Measurements from ENCODE around the gene SPATS2. TPM values are rescaled to one million over a fixed set of nuclear protein-coding genes. Genes with fewer than 3 reads are reported as not detected.
"Not testable (repeated sequence)": the region's sequence is repeated elsewhere in the genome, so short reads cannot be mapped to it uniquely, and the experiment has no call there.

SPATS2 gene
- total RNA-seq, 2 donors from 2014 or later = 12.1 to 14.8 TPM

- DNase-seq (ENCODE audit: low spot score) = no peak
- intact Hi-C loops (cut with DNase I) = no loop called here
Observed at GRCh38 chr12:49483619-49484018, 116.4 kb downstream of the SPATS2 start.

GRCh38 chr12:49487605-49488004, 120.3 kb downstream of the SPATS2 start:
- intact Hi-C loops (cut with DNase I) = no loop called here
- DNase-seq (ENCODE audit: low spot score) = no peak

DNA sequence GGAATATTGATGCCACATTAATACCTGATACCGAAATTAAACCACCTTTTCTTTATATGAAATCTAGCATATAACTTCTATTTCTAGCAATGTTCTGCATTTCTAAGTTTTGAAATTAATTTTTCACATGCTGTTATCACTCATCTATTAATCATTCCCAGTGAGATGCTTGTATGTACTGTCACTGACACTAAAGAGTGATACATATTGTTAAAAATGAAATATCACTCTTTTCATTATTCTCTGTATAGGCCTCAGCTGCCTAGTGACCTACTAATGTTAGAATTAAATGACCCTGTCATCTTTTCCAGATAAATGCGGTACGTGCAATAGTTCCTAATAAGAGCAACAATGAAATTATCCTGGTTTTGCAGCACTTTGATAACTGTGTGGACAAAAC, 121.9 kb downstream of the SPATS2 start:
- intact Hi-C loops (cut with DNase I) = no loop called here
- DNase-seq (ENCODE audit: low spot score) = no peak

GRCh38 chr12:49489720-49490119, 122.5 kb downstream of the SPATS2 start:
- no peak for DNase-seq (ENCODE audit: low spot score)
- intact Hi-C loops (cut with DNase I) = no loop called here

- intact Hi-C loops (cut with DNase I) = no loop called here
- no peak for DNase-seq (ENCODE audit: low spot score)
Observed at GRCh38 chr12:49491823-49492222, 124.6 kb downstream of the SPATS2 start.

GRCh38 chr12:49493900-49494299, 126.6 kb downstream of the SPATS2 start:
- DNase-seq (ENCODE audit: low spot score) = no peak
- intact Hi-C loops (cut with DNase I) = no loop called here

DNA sequence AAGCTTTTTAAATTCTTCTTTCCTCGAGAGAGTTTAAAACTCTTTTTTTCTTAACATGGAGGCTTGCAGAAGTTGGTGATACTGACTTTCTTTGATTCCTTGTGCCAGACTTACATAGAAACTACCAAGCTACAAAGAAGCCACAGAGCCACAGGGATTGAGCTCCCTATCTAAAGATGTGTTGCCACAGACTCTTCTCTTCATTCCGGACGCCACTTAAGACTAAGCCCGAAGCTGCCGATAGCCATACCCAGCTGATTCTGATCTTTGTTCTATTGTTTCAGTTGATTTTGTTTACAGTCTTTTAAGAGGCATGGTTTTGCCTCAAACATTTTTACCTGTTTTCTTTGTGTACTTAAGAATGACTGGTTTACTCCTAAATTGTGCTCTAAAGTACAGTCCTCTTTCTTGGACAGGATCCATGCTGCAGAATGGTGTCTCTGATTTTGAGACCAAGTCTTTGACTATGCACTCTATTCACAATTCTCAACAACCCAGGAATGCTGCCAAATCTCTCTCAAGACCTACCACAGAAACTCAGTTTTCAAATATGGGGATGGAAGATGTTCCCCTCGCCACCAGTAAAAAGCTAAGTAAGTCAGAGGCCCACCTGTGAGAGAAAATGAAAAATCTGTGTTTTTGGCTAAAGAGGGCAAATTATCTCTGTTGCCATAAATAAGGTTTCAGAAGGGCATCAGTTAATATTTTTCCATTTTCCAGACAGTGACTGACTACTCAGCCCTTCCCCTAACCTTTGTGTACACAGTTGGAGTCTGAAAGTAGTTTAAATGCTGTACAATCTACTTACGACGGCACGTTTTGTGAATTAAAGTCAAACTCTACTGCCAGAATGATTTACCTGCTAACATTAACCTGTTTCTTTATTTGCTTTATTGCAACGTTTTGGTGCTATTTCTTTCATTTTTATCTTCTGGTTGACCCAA, 129.4 kb downstream of the SPATS2 start:
- intact Hi-C loops (cut with DNase I) = no loop called here
- DNase-seq (ENCODE audit: low spot score) = no peak

DNA sequence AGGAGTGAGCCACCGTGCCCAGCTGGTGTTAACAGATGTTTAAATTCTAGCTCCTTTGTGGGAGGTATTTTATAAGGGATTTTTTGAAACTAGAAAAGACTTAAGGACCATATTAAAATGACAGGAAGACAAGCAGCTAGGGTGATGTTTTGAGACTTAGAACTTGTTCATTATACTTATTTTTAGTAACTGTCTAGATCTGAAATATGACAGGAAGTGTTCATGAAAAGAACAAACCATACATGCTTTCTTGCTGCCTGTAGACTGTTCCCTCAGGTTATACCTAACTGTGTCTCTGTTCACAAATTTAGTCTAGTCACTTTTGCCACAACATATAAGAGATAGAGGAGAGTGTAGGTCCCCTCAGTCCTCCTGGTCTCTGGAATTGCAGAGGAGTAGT, 134.6 kb downstream of the SPATS2 start:
- DNase-seq (ENCODE audit: low spot score) = no peak
- intact Hi-C loops (cut with DNase I) = no loop called here

- intact Hi-C loops (cut with DNase I) = no loop called here
- DNase-seq (ENCODE audit: low spot score) = no peak
Observed at GRCh38 chr12:49502590-49502989, 135.3 kb downstream of the SPATS2 start.

- no peak for DNase-seq (ENCODE audit: low spot score)
- intact Hi-C loops (cut with DNase I) = no loop called here
Observed at GRCh38 chr12:49503674-49504180, 136.5 kb downstream of the SPATS2 start.

- DNase-seq (ENCODE audit: low spot score) = no peak
- intact Hi-C loops (cut with DNase I) = no loop called here
Observed at GRCh38 chr12:49505672-49506071, 138.4 kb downstream of the SPATS2 start.

DNA sequence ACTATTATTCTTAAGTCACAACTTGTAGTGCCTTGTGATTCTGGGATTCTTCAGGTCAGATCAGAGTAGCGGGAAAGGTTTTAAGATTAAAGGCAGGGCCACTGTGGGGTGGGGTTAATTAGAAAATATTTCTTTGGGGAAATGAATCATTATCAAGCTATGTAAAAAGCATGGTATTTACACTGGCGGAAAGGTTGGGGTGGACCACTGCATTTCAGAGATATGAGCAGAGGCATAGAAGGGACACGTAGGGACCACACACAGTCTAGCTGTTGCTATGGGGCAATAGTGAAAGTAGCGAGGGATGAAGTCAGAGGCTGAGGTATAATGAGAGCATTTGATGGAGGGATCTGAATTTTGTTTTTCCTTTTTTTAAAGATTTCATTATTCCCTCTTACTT, 139.9 kb downstream of the SPATS2 start:
- no peak for DNase-seq (ENCODE audit: low spot score)
- intact Hi-C loops (cut with DNase I) = no loop called here

DNA sequence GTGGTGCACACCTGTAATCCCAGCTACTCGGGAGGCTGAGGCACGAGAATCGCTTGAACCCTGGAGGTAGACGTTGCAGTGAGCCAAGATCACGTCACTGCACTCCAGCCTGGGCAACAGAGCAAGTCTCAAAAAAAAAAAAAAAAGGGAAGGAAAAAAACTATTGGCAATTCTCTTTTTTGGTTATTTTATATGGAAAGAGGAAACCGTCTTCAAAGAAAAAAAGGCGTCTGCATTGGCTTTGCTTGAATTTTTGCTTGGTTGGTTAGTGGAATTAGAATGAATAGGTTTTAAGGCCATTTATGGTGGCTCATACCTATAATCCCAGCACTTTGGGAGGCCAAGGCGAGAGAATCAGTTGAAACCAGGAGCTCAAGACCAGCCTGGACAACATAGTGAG, 142.4 kb downstream of the SPATS2 start:
- DNase-seq (ENCODE audit: low spot score) = not testable (repeated sequence)
- intact Hi-C loops (cut with DNase I) = loop anchor here (10.0 kb wide), 2 partner anchors 145 to 175 kb away; partner anchors contain the start of genes C1QL4 (in 1 of the 2) and SPATS2 (in 1 of the 2)

GRCh38 chr12:49511410-49511809, 144.1 kb downstream of the SPATS2 start:
- intact Hi-C loops (cut with DNase I) = loop anchor here (10.0 kb wide), 2 partner anchors 147 to 177 kb away; partner anchors contain the start of genes C1QL4 (in 1 of the 2) and SPATS2 (in 1 of the 2)
- no peak for DNase-seq (ENCODE audit: low spot score)

DNA sequence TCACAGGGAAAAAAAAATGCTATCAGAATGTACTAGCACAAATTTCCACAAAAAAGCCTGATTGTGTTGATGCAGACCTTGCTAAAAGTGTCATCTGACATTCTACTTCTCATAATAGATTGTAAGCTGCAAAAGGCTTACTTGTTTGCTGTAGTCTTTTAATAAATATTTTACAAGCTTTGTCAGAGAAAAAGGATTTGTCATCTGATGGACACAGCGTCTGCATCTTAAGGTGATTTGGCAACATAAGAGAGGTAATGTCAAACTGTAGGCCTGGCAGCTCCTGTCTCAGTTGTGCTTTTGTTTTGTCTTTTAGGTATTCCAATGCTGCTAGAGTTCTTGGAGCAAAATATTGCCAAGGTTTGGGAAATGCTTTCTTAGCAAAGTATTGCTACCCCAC, 145.3 kb downstream of the SPATS2 start:
- no peak for DNase-seq (ENCODE audit: low spot score)
- intact Hi-C loops (cut with DNase I) = loop anchor here (10.0 kb wide), 2 partner anchors 148 to 178 kb away; partner anchors contain the start of genes C1QL4 (in 1 of the 2) and SPATS2 (in 1 of the 2)

DNA sequence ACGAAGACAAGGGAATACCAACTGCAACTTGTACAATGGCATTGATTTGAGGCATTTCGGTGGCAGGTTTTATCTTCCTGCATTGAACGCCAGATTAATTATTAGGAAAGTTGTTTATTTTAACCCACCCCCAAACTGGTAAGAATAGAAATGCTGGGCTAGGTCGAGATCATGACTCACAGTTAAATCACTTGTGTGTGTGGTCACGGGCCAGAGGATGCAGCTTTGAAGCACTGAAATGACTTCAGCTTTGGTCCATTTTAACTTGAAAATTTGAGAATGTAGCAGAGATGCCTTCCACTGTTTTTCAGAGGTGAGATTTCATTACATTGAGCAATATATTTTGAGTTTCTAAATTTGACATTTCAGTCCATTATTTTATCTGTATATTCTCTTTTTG, 148.0 kb downstream of the SPATS2 start:
- no peak for DNase-seq (ENCODE audit: low spot score)
- intact Hi-C loops (cut with DNase I) = loop anchor here (5.0 to 10.0 kb wide), 3 partner anchors 150 to 180 kb away; partner anchors contain the start of genes C1QL4 (in 1 of the 2) and SPATS2 (in 1 of the 2)

DNA sequence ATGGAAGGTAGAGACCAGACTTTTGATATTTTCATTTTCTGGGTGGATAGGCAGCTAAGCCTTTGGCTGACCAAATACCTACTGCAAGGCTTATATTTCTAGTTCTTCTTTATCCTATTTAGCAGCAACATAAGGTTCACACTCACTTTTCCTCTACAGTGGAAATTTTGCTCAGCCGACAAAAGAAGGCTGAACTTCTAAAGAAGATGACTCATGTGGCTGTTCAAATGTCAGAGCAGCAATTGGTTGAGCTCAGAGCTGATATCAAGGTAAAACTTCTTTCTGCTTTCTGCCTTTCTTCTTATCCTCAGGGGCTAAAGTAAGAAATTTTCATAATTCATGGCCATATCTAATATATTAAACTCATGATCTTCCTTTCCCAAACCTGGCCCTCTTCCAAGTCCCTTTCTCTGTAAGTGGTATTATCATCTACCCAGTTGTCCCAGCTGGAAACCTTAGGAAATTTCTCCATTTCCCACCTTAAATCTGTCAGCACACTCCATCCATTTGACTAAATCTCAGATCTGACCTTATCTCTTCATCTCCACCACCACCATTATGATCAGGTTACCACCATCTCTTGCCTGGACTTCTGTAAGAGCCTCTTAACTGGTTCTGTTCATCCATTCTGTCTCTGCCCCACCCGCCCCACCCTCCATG, 151.8 kb downstream of the SPATS2 start:
- no peak for DNase-seq (ENCODE audit: low spot score)
- intact Hi-C loops (cut with DNase I) = loop anchor here (5.0 to 10.0 kb wide), 3 partner anchors 154 to 184 kb away; partner anchors contain the start of genes C1QL4 (in 1 of the 2) and SPATS2 (in 1 of the 2)

DNA sequence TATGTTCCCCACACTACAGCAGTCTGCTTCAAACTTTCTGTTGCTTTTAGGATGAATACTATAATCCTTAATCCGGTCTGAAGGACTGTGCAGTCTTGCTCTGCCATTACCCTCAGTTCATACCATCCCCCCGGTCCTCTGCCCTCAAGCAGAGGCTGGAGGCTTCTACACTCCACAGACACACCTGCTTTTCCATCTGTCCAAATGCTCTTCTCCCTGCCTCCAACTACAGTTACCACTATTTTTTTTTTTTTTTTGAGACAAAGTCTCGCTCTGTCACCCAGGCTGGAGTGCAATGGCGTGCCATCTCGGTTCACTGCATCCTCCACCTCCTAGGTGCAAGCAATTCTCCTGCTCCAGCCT, 152.3 kb downstream of the SPATS2 start:
- intact Hi-C loops (cut with DNase I) = loop anchor here (5.0 to 10.0 kb wide), 3 partner anchors 155 to 185 kb away; partner anchors contain the start of genes C1QL4 (in 1 of the 2) and SPATS2 (in 1 of the 2)
- no peak for DNase-seq (ENCODE audit: low spot score)

DNA sequence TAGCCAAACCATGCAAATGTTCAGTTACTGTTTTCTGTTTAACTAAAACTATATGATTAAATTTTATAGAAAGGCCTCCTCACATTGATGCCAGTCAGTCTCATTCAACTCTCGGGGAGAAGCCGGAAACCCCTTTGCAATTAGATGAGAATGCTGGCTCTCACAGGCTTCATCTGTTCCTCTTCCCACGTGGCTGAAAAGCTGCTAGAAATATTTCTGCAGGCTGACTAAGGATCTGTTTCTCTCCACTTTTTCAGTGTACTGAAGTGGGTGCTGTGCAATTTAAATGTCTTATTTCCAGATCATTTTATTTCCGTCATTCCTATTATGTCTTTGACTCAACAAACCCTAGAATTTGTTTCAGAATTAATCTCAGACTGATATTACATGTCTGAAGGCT, 154.1 kb downstream of the SPATS2 start:
- no peak for DNase-seq (ENCODE audit: low spot score)
- intact Hi-C loops (cut with DNase I) = no loop called here

All from posterior vena cava (tissue), 2 donors.